ENCODE data around the gene SLC3A2. TPM values are rescaled to one million over a fixed set of nuclear protein-coding genes. Genes with fewer than 3 reads are reported as not detected.

The SLC3A2 gene
- total and polyA plus RNA-seq, 2 experiments from 2014 or later = 335 to 456 TPM

DNA sequence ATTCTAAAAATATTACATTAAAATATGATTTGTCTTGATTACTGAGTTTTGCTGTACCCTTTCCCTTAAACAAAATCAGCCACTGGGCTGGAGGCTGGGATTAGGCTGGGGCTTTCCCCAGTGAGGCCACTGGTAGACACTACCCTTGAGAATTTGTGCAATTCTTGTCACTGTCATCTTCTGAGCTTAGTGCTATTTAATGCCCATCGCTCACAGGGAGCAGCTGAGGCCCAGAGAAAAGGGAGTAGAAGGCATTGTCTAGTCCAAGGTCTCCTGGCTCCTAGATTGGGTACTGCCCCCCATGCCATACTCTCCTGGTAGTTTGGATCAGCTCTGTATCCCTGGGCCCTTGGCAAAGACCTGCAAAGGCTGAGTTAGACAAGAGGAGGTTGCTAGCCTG, 33.7 kb downstream of the SLC3A2 start:
- no peak overlapping the region for H3K27ac ChIP-seq
- no peak overlapping the region for H3K4me2 ChIP-seq
- H4K20me1 ChIP-seq (ENCODE audit: insufficient read depth, poor library complexity, severe bottlenecking) = no peaks in the 10 kb centered on the region
- DNase-seq (ENCODE audit: low spot score) = no peak
- TF ChIP-seq EZH2phosphoT487 (IDR thresholded peaks at IDR 0.05; ENCODE audit: low read depth, severe bottlenecking, unreplicated experiment) (no peak), EZH2 (IDR thresholded peaks at IDR 0.05; ENCODE audit: borderline replicate concordance) (no peak)
- TF ChIP-seq, protein P1, sequence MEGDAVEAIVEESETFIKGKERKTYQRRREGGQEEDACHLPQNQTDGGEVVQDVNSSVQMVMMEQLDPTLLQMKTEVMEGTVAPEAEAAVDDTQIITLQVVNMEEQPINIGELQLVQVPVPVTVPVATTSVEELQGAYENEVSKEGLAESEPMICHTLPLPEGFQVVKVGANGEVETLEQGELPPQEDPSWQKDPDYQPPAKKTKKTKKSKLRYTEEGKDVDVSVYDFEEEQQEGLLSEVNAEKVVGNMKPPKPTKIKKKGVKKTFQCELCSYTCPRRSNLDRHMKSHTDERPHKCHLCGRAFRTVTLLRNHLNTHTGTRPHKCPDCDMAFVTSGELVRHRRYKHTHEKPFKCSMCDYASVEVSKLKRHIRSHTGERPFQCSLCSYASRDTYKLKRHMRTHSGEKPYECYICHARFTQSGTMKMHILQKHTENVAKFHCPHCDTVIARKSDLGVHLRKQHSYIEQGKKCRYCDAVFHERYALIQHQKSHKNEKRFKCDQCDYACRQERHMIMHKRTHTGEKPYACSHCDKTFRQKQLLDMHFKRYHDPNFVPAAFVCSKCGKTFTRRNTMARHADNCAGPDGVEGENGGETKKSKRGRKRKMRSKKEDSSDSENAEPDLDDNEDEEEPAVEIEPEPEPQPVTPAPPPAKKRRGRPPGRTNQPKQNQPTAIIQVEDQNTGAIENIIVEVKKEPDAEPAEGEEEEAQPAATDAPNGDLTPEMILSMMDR (IDR thresholded peaks at IDR 0.05; ENCODE audit: poor library complexity) = no peak
- H3K36me3 ChIP-seq (replicated peaks; ENCODE audit: insufficient read depth, low read depth) = no peaks in the 10 kb centered on the region
- no peak overlapping the region for H3K4me3 ChIP-seq
- 82% methylated on average over 1 of the region's 1 CpG for WGBS (ENCODE audit: low lambda C conversion rate, missing lambda C conversion rate)
- H3K4me1 ChIP-seq (ENCODE audit: insufficient read depth) = no peaks in the 10 kb centered on the region
- no peaks in the 10 kb centered on the region for H3K9me3 ChIP-seq (ENCODE audit: low read depth)
- no peaks in the 10 kb centered on the region for H3K9me2 ChIP-seq (replicated peaks; ENCODE audit: insufficient read depth)
- no peaks in the 10 kb centered on the region for H3K27me3 ChIP-seq
- no peaks in the 10 kb centered on the region for H3K79me2 ChIP-seq
- no peak overlapping the region for H2AFZ ChIP-seq

DNA sequence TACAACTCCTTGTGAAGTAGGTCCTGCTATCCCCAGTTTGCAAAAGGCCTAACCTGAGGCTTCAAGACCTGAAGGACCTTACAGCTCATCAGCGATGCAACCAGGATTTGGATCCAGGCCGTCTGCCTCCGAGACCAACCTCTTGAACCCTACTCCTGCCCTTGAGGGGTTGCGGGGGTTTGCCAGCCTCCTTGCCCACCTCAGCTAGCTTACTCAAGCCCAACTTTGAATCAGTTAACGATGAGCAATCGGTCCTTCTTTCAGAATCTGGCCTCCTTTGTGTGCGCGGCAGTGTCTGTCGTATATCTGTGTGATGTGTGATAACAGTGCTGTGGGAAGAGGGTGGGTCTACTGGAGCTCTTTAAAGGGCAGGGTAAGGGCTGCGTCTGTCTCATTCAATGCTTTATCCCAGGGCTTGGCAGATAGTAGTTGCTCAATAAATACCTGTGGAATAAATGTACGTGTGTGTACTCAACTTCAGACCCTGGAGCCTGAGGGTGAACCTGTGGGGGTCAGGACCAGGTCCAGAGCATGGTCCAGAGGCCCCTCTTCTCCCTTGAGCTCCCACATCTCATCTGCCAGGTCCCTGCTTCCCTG, 37.3 kb downstream of the SLC3A2 start:
- no peak for DNase-seq (ENCODE audit: low spot score)
- no peak overlapping the region for H3K27ac ChIP-seq
- H3K4me3 ChIP-seq = no peak overlapping the region
- H3K4me2 ChIP-seq = no peak overlapping the region
- H3K36me3 ChIP-seq (replicated peaks; ENCODE audit: insufficient read depth, low read depth) = no peaks in the 10 kb centered on the region
- TF ChIP-seq EZH2phosphoT487 (IDR thresholded peaks at IDR 0.05; ENCODE audit: low read depth, severe bottlenecking, unreplicated experiment) (no peak), EZH2 (IDR thresholded peaks at IDR 0.05; ENCODE audit: borderline replicate concordance) (no peak)
- TF ChIP-seq, protein P1 (IDR thresholded peaks at IDR 0.05; ENCODE audit: poor library complexity) = no peak
- WGBS (ENCODE audit: low lambda C conversion rate, missing lambda C conversion rate) = 77% methylated on average over 11 of the region's 11 CpGs
- no peaks in the 10 kb centered on the region for H3K79me2 ChIP-seq
- H2AFZ ChIP-seq = no peak overlapping the region
- no peaks in the 10 kb centered on the region for H3K4me1 ChIP-seq (ENCODE audit: insufficient read depth)
- no peaks in the 10 kb centered on the region for H3K9me3 ChIP-seq (ENCODE audit: low read depth)
- no peaks in the 10 kb centered on the region for H3K9me2 ChIP-seq (replicated peaks; ENCODE audit: insufficient read depth)
- peaks cover 10% of the 10 kb centered on the region for H3K27me3 ChIP-seq
- no peaks in the 10 kb centered on the region for H4K20me1 ChIP-seq (ENCODE audit: insufficient read depth, poor library complexity, severe bottlenecking)

DNA sequence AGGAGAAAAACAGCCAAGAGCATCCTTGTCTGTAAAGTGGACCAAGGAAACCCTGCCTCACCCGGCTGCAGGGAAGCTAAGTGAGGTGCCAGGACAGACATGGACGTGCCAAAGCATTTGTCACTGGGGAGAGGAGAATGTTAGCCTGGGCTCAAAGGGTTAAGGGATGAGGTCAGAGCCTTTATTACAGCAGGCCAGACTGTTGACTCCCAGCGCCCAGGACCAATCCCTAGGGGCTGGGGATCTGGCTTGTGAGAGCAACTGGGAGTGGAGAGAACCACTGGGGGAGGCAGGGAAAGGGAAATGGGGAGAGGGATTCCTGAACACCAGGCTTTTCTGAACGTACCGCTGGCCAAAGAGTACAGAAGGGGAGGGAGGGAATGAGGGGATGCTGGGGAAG, 37.8 kb downstream of the SLC3A2 start:
- Histone ChIP-seq H3K4me3 (no peak overlapping the region), H2AFZ (no peak overlapping the region), H3K79me2 (no peaks in the 10 kb centered on the region), H4K20me1 (ENCODE audit: insufficient read depth, poor library complexity, severe bottlenecking) (no peaks in the 10 kb centered on the region), H3K27ac (no peak overlapping the region), H3K4me2 (no peak overlapping the region), H3K36me3 (replicated peaks; ENCODE audit: insufficient read depth, low read depth) (no peaks in the 10 kb centered on the region), H3K4me1 (ENCODE audit: insufficient read depth) (peaks cover 4% of the 10 kb centered on the region), H3K9me3 (ENCODE audit: low read depth) (no peaks in the 10 kb centered on the region), H3K9me2 (replicated peaks; ENCODE audit: insufficient read depth) (no peaks in the 10 kb centered on the region), H3K27me3 (peaks cover 15% of the 10 kb centered on the region)
- no peak for DNase-seq (ENCODE audit: low spot score)
- WGBS (ENCODE audit: low lambda C conversion rate, missing lambda C conversion rate) = 45% methylated on average over 5 of the region's 5 CpGs
- no peak for TF ChIP-seq EZH2 (IDR thresholded peaks at IDR 0.05; ENCODE audit: borderline replicate concordance)
- TF ChIP-seq, protein P1 (IDR thresholded peaks at IDR 0.05; ENCODE audit: poor library complexity) = no peak
- TF ChIP-seq EZH2phosphoT487 (IDR thresholded peaks at IDR 0.05; ENCODE audit: low read depth, severe bottlenecking, unreplicated experiment) = no peak
